ENCODE measurements around the gene PLEKHA1.
A peak's percentile ranks its signal among the peaks of the same experiment; 100 is the strongest.

The PLEKHA1 gene

GRCh38 chr10:122350893-122351292, 23.6 kb upstream of the PLEKHA1 start:
- Histone ChIP-seq H3K9ac (ENCODE audit: low read depth, low read length, poor library complexity) (no peak overlapping the region), H3K4me2 (ENCODE audit: insufficient read depth, low read length, poor library complexity, severe bottlenecking) (no peak overlapping the region), H3K27me3 (ENCODE audit: control insufficient read depth in 3 of 3, insufficient read depth in 3 of 3, low read depth in 1 of 3, low read length in 3 of 3) (no peaks in the 10 kb centered on the region), H2AK5ac (ENCODE audit: low read depth, low read length) (peak overlapping the region; percentile 28), H3K4ac (ENCODE audit: low read length) (no peak overlapping the region), H3K79me1 (ENCODE audit: low read depth, low read length) (no peaks in the 10 kb centered on the region), H4K8ac (ENCODE audit: low read depth, low read length) (no peak overlapping the region), H4K91ac (ENCODE audit: low read depth, low read length, poor library complexity) (peak overlapping the region; percentile 5), H2BK5ac (ENCODE audit: low read length) (peak overlapping the region; percentile 7), H2BK15ac (ENCODE audit: low read length) (peak overlapping the region; percentile 96), H2BK12ac (ENCODE audit: low read length) (peak overlapping the region; percentile 64), H3K4me3 (ENCODE audit: low read length in 2 of 2) (no peak overlapping the region), H3K27ac (replicated peaks; ENCODE audit: low read length) (no peak overlapping the region), H2BK120ac (ENCODE audit: low read depth, low read length) (peak overlapping the region; percentile 69), H3K14ac (ENCODE audit: low read length) (no peak overlapping the region), H3K18ac (ENCODE audit: low read length) (peak overlapping the region; percentile 89), H2AFZ (ENCODE audit: low read length) (no peak overlapping the region), H3K36me3 (replicated peaks in 1 of 2; ENCODE audit: control insufficient read depth in 2 of 2, insufficient read depth in 2 of 2, low read length in 2 of 2) (no peaks in the 10 kb centered on the region), H3K23ac (ENCODE audit: low read depth, low read length, poor library complexity) (no peak overlapping the region), H3K4me1 (ENCODE audit: control insufficient read depth in 2 of 2, insufficient read depth in 1 of 2, low read depth in 1 of 2, low read length in 2 of 2) (peaks cover 20 to 31% of the 10 kb centered on the region in 2 donors), H3K9me3 (replicated peaks in 1 of 2; ENCODE audit: control insufficient read depth in 2 of 2, insufficient read depth in 1 of 2, low read depth in 1 of 2, low read length in 2 of 2) (peaks cover 12 to 20% of the 10 kb centered on the region in 2 donors)
- no peak for DNase-seq (ENCODE audit: low spot score)
- no CpG with 5 or more reads among the region's 12 CpGs for whole genome bisulfite sequencing, 2 donors (ENCODE audit: extremely low coverage in 2 of 2, insufficient read length in 2 of 2, insufficient replicate concordance in 1 of 2)

DNA sequence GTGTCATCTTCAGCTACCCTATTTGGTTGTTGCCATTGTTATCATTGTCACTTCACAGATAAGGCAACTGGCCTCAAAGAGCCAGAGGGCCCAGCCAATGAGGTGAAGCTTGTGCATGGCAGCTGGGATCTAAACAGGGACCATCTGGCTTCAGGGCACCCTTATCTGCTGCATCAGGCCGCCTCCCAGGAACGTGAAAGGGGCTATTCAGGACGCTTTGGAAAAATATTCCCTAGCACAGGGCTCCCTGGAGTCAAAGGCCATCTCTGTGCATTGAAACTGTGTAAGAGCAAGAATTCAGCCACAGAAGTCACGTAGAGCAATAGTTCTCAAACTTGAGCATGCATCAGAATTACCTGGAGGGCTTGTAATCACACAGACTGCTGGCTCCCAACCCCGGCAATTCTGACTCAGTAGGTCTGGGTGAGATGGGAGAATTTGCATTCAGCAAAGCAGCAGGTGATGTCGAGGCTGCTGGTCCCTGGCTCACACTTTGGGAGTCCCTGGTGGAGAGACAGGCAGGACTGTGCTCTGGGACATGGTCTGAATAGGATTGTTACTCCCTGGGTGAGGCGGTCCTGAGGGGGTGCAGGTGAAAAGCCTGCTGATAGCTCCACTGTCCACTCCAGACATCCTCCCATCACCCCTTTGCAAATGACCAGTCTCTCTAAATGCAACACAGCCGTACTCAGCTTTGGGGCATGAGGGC, 21.5 kb upstream of the PLEKHA1 start:
- Histone ChIP-seq H3K4me2 (ENCODE audit: insufficient read depth, low read length, poor library complexity, severe bottlenecking) (no peak overlapping the region), H2AK5ac (ENCODE audit: low read depth, low read length) (peak overlapping the region; percentile 68), H2AFZ (ENCODE audit: low read length) (no peak overlapping the region), H2BK120ac (ENCODE audit: low read depth, low read length) (no peak overlapping the region), H3K4ac (ENCODE audit: low read length) (no peak overlapping the region), H3K23ac (ENCODE audit: low read depth, low read length, poor library complexity) (no peak overlapping the region), H3K36me3 (replicated peaks in 1 of 2; ENCODE audit: control insufficient read depth in 2 of 2, insufficient read depth in 2 of 2, low read length in 2 of 2) (no peaks in the 10 kb centered on the region), H2BK15ac (ENCODE audit: low read length) (no peak overlapping the region), H3K14ac (ENCODE audit: low read length) (peak overlapping the region; percentile 5), H3K18ac (ENCODE audit: low read length) (peak overlapping the region; percentile 44), H3K27ac (replicated peaks; ENCODE audit: low read length) (no peak overlapping the region), H3K9ac (ENCODE audit: low read depth, low read length, poor library complexity) (no peak overlapping the region), H4K8ac (ENCODE audit: low read depth, low read length) (no peak overlapping the region), H3K4me1 (ENCODE audit: control insufficient read depth in 2 of 2, insufficient read depth in 1 of 2, low read depth in 1 of 2, low read length in 2 of 2) (peaks cover 20 to 26% of the 10 kb centered on the region in 2 donors), H3K27me3 (ENCODE audit: control insufficient read depth in 3 of 3, insufficient read depth in 3 of 3, low read depth in 1 of 3, low read length in 3 of 3) (no peaks in the 10 kb centered on the region), H3K79me1 (ENCODE audit: low read depth, low read length) (no peaks in the 10 kb centered on the region), H4K91ac (ENCODE audit: low read depth, low read length, poor library complexity) (no peak overlapping the region), H2BK5ac (ENCODE audit: low read length) (no peak overlapping the region), H2BK12ac (ENCODE audit: low read length) (peak overlapping the region; percentile 8), H3K9me3 (replicated peaks in 1 of 2; ENCODE audit: control insufficient read depth in 2 of 2, insufficient read depth in 1 of 2, low read depth in 1 of 2, low read length in 2 of 2) (peaks cover 3 to 12% of the 10 kb centered on the region in 2 donors), H3K4me3 (ENCODE audit: low read length in 2 of 2) (no peak overlapping the region)
- WGBS, 2 donors (ENCODE audit: extremely low coverage in 2 of 2, insufficient read length in 2 of 2, insufficient replicate concordance in 1 of 2), result no CpG with 5 or more reads among the region's 8 CpGs
- no peak for DNase-seq (ENCODE audit: low spot score)

GRCh38 chr10:122354383-122354782, 20.1 kb upstream of the PLEKHA1 start:
- Histone ChIP-seq H3K4me1 (ENCODE audit: control insufficient read depth in 2 of 2, insufficient read depth in 1 of 2, low read depth in 1 of 2, low read length in 2 of 2) (peaks cover 12% of the 10 kb centered on the region in 2 donors), H3K27ac (replicated peaks; ENCODE audit: low read length) (no peak overlapping the region), H3K14ac (ENCODE audit: low read length) (no peak overlapping the region), H4K8ac (ENCODE audit: low read depth, low read length) (no peak overlapping the region), H3K4me3 (ENCODE audit: low read length in 2 of 2) (no peak overlapping the region), H3K4me2 (ENCODE audit: insufficient read depth, low read length, poor library complexity, severe bottlenecking) (no peak overlapping the region), H3K79me1 (ENCODE audit: low read depth, low read length) (no peaks in the 10 kb centered on the region), H2BK120ac (ENCODE audit: low read depth, low read length) (no peak overlapping the region), H3K9ac (ENCODE audit: low read depth, low read length, poor library complexity) (no peak overlapping the region), H3K23ac (ENCODE audit: low read depth, low read length, poor library complexity) (no peak overlapping the region), H2AK5ac (ENCODE audit: low read depth, low read length) (no peak overlapping the region), H2AFZ (ENCODE audit: low read length) (no peak overlapping the region), H4K91ac (ENCODE audit: low read depth, low read length, poor library complexity) (no peak overlapping the region), H3K4ac (ENCODE audit: low read length) (no peak overlapping the region), H3K27me3 (ENCODE audit: control insufficient read depth in 3 of 3, insufficient read depth in 3 of 3, low read depth in 1 of 3, low read length in 3 of 3) (no peaks in the 10 kb centered on the region), H2BK12ac (ENCODE audit: low read length) (no peak overlapping the region), H3K9me3 (replicated peaks in 1 of 2; ENCODE audit: control insufficient read depth in 2 of 2, insufficient read depth in 1 of 2, low read depth in 1 of 2, low read length in 2 of 2) (peaks cover 3 to 16% of the 10 kb centered on the region in 2 donors), H2BK15ac (ENCODE audit: low read length) (no peak overlapping the region), H3K18ac (ENCODE audit: low read length) (no peak overlapping the region), H2BK5ac (ENCODE audit: low read length) (no peak overlapping the region), H3K36me3 (replicated peaks in 1 of 2; ENCODE audit: control insufficient read depth in 2 of 2, insufficient read depth in 2 of 2, low read length in 2 of 2) (no peaks in the 10 kb centered on the region)
- DNase-seq (ENCODE audit: low spot score), result no peak
- no CpG with 5 or more reads among the region's 2 CpGs for WGBS, 2 donors (ENCODE audit: extremely low coverage in 2 of 2, insufficient read length in 2 of 2, insufficient replicate concordance in 1 of 2)

DNA sequence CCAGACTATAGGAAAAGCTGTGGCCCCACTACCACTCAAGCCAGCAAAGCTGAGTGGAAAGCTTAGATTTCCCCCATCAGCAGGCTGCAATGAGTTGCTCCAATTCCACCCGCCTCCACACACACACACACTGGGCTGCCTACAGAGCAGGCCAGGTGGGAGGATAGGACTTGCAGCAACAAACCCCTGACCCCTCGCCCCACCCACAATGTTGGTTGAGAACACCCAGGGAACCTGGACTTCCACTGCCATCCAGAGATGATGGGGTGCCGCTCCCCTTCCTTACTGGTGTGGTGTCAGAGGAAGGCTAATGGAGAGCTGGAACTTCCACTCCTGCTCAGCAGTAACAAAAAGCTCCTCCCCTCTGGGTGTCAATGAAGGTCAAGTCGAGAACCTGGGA, 16.8 kb upstream of the PLEKHA1 start:
- Histone ChIP-seq H3K23ac (ENCODE audit: low read depth, low read length, poor library complexity) (no peak overlapping the region), H3K4me3 (ENCODE audit: low read length in 2 of 2) (no peak overlapping the region), H4K91ac (ENCODE audit: low read depth, low read length, poor library complexity) (no peak overlapping the region), H3K79me1 (ENCODE audit: low read depth, low read length) (no peaks in the 10 kb centered on the region), H3K4me2 (ENCODE audit: insufficient read depth, low read length, poor library complexity, severe bottlenecking) (no peak overlapping the region), H3K36me3 (replicated peaks in 1 of 2; ENCODE audit: control insufficient read depth in 2 of 2, insufficient read depth in 2 of 2, low read length in 2 of 2) (no peaks in the 10 kb centered on the region), H4K8ac (ENCODE audit: low read depth, low read length) (no peak overlapping the region), H3K4ac (ENCODE audit: low read length) (no peak overlapping the region), H3K27me3 (ENCODE audit: control insufficient read depth in 3 of 3, insufficient read depth in 3 of 3, low read depth in 1 of 3, low read length in 3 of 3) (no peaks in the 10 kb centered on the region), H3K4me1 (ENCODE audit: control insufficient read depth in 2 of 2, insufficient read depth in 1 of 2, low read depth in 1 of 2, low read length in 2 of 2) (peaks cover 10 to 17% of the 10 kb centered on the region in 2 donors), H2BK15ac (ENCODE audit: low read length) (peak overlapping the region; percentile 10), H2AK5ac (ENCODE audit: low read depth, low read length) (peak overlapping the region; percentile 60), H3K14ac (ENCODE audit: low read length) (no peak overlapping the region), H2BK12ac (ENCODE audit: low read length) (no peak overlapping the region), H3K27ac (replicated peaks; ENCODE audit: low read length) (no peak overlapping the region), H2AFZ (ENCODE audit: low read length) (no peak overlapping the region), H2BK5ac (ENCODE audit: low read length) (no peak overlapping the region), H3K9ac (ENCODE audit: low read depth, low read length, poor library complexity) (no peak overlapping the region), H2BK120ac (ENCODE audit: low read depth, low read length) (no peak overlapping the region), H3K9me3 (replicated peaks in 1 of 2; ENCODE audit: control insufficient read depth in 2 of 2, insufficient read depth in 1 of 2, low read depth in 1 of 2, low read length in 2 of 2) (peaks cover 3 to 4% of the 10 kb centered on the region in 2 donors), H3K18ac (ENCODE audit: low read length) (no peak overlapping the region)
- no peak for DNase-seq (ENCODE audit: low spot score)
- WGBS, 2 donors (ENCODE audit: extremely low coverage in 2 of 2, insufficient read length in 2 of 2, insufficient replicate concordance in 1 of 2), result no CpG with 5 or more reads among the region's 4 CpGs

All from neuronal stem cell (in vitro differentiated cells).